Vagina (tissue), 2 donors: ENCODE results near the gene EEF1AKMT4.

ENCODE experiments used
- POLR2A ChIP-seq, 2 donors: fragments of 450-650 bp; IDR thresholded peaks; one replicate each; pipeline ENCODE4 v1.6.1; 2017; ENCODE audit warnings: antibody characterized with exemption in 2 of 2, mild to moderate bottlenecking in 2 of 2, moderate library complexity in 2 of 2
- POLR2AphosphoS5 ChIP-seq, 2 donors: sonication (generic); formaldehyde crosslinking; IDR thresholded peaks; one replicate each; pipeline ENCODE4 v1.9.0; 2017; ENCODE audit warnings: antibody characterized with exemption in 2 of 2, mild to moderate bottlenecking in 2 of 2, low read depth in 1 of 2; ENCODE audit not compliant: insufficient read depth in 1 of 2
- TF ChIP-seq, protein P1 (sequence below), 3 experiments: fragments of 450-650 bp in 2 of 3; fragments of 200-600 bp in 1 of 3; sonication (generic) in 1 of 3; IDR thresholded peaks; one replicate each; pipeline ENCODE4 v1.5.1; 2017 to 2019; ENCODE audit warnings: antibody characterized with exemption in 3 of 3, mild to moderate bottlenecking in 2 of 3, moderate library complexity in 2 of 3

DNA sequence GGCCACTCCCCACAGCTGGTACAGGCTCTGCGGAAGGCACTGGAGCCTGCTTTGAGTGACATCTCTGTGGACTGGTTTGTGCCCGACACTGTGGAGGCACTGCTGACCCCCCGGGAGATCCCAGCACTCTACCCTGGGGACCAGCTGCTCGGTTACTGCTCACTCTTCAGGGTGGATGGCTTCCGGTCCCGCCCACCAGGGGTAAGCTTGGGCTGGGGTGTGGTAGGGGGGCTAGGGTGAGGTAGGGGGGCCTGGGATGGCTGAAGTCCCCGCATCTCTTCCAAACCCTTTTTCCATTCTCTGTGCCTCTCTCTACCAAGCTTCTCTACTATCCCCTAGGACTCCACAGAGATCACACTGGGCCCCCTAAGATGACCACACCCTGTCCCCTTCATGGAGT is 12.3 kb upstream of the EEF1AKMT4 start:
- TF ChIP-seq, protein P1, sequence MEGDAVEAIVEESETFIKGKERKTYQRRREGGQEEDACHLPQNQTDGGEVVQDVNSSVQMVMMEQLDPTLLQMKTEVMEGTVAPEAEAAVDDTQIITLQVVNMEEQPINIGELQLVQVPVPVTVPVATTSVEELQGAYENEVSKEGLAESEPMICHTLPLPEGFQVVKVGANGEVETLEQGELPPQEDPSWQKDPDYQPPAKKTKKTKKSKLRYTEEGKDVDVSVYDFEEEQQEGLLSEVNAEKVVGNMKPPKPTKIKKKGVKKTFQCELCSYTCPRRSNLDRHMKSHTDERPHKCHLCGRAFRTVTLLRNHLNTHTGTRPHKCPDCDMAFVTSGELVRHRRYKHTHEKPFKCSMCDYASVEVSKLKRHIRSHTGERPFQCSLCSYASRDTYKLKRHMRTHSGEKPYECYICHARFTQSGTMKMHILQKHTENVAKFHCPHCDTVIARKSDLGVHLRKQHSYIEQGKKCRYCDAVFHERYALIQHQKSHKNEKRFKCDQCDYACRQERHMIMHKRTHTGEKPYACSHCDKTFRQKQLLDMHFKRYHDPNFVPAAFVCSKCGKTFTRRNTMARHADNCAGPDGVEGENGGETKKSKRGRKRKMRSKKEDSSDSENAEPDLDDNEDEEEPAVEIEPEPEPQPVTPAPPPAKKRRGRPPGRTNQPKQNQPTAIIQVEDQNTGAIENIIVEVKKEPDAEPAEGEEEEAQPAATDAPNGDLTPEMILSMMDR (IDR thresholded peaks at IDR 0.05): no peak
- no peak for TF ChIP-seq POLR2AphosphoS5 (IDR thresholded peaks at IDR 0.05; ENCODE audit: insufficient read depth in 1 of 2, low read depth in 1 of 2)
- TF ChIP-seq POLR2A (IDR thresholded peaks at IDR 0.05): no peak
